GM12874 (cell line): ENCODE data around the gene PRR12.

Experiments
- TF ChIP-seq, protein P1 (sequence below): IDR thresholded peaks from 2 replicates; pipeline ENCODE4 v1.5.1; 2011; ENCODE audit warnings: low read depth, mild to moderate bottlenecking, control low read depth, low read length, moderate library complexity; ENCODE audit not compliant: insufficient read depth

Gene PRR12

DNA sequence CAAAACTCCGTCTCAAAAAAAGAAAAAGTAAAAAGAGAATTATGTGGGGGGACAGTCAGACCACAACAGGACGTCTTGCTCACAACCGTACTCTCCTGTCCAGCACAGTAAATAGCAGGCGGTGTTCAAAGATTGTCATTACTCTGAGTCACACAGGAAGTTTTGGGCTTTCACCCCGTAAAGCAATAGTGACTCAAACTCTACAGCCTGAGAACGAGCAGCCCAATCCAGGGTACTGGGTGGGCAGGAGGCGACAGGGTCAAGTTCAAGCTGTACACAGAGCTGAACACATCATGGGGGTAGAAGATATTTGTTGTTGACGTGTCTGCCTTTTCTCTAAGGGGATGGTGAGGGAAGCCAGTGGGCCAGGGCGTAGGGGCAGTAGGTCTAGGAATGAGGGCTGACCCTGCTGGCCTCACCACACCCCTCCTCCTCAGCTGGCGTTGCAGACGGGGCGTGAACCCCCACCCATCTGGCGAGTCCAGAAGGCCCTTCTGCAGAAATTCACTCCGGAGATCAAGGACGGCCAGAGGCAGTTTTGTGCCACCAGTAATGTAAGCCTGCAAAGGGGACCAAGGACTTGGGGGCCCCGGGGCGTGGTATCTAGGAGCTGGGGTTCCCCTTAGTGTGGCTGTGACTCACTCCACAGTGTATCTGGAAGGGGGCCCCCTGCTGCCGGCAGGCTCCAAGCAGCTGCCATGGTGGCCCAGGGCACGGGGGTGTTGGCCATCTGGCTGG lies 23.3 kb downstream of the PRR12 start:
- TF ChIP-seq, protein P1, sequence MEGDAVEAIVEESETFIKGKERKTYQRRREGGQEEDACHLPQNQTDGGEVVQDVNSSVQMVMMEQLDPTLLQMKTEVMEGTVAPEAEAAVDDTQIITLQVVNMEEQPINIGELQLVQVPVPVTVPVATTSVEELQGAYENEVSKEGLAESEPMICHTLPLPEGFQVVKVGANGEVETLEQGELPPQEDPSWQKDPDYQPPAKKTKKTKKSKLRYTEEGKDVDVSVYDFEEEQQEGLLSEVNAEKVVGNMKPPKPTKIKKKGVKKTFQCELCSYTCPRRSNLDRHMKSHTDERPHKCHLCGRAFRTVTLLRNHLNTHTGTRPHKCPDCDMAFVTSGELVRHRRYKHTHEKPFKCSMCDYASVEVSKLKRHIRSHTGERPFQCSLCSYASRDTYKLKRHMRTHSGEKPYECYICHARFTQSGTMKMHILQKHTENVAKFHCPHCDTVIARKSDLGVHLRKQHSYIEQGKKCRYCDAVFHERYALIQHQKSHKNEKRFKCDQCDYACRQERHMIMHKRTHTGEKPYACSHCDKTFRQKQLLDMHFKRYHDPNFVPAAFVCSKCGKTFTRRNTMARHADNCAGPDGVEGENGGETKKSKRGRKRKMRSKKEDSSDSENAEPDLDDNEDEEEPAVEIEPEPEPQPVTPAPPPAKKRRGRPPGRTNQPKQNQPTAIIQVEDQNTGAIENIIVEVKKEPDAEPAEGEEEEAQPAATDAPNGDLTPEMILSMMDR: no peak

- TF ChIP-seq, protein P1: no peak
Observed at GRCh38 chr19:49615861-49616260, 24.9 kb downstream of the PRR12 start.

DNA sequence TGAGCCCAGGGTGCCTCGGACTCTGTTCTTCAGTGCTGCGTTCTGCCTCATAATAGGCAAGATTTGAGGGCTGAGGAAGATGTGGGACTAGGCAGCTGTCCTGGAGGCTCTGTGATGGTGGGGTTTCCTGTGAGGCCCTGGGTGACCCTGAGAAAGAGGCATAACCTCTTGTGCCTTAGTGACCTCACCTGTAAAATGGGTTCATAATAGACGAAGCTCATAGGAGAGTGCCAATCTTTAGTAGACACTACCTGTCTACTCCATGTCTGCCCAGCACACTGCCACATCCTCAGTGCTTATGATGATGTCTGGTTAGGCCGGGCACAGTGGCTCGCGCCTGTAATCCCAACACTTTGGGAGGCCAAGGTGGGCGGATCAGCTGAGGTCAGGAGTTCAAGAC lies 25.6 kb downstream of the PRR12 start:
- TF ChIP-seq, protein P1: no peak

GRCh38 chr19:49616945-49617344 lies 26.0 kb downstream of the PRR12 start:
- TF ChIP-seq, protein P1: no peak

DNA sequence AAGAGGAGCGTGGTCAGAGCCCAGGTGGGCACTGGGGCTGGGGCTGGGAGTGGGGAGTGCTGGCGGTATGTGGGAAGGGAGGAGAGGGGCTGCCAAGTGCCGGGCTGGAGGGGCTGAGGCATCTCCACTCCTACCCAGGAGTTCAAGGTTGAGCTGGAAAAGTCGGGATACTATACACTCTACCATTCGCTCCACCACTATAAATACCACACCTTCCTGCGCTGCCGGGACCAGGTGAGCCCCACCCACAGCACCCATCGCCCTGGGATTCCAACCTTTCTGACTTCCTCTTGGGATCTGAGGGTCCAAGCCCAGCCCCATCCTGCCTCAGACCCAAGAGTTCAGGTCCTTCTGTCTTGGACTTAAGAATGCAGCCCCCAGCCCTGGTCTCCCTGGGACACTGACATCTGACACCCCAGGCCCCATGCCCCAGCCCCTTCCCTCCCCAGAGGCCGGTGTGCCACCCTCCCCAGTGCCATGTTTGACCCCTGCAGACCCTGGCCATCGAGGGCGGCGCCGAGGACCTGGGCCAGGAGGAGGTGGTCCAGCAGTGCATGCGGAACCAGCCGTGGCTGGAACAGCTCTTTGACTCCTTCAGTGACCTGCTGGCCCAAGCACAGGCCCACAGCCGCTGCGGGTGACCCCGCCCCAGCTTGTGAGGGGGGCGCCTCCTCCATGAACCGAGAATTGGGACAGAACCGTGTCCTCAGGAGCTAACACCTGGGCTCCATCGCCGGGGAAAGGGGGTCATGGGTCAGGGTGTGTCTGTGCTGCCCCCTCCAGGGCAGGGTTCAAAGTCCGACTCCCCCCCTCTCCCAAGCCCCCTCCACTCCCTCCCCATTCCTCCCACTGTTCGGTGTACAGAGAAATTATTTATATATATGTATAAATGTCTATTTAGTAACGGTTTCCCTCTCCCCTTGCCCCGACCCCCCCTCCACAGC lies 34.3 kb downstream of the PRR12 start:
- TF ChIP-seq, protein P1: no peak

DNA sequence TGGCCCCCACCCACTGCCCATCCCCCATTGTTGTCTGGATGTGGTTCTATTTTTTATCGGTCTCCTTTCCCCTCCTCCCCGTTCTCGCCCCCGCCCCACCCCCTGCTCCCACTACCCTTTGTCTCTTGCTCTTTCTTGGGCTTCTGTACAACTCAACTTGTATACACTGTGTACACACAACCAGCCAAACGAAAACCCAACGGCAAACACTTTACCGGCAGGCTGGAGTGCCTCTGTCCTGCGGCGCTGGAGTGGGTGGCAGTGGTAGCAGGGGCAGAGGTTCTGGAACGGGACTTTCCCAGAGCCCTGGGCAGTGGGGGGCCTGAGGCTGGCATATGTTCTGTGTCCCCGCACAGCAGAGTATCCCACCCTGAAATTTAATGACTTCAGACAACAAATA lies 35.2 kb downstream of the PRR12 start:
- TF ChIP-seq, protein P1: no peak

- TF ChIP-seq, protein P1: no peak
Observed at GRCh38 chr19:49629659-49630058, 38.7 kb downstream of the PRR12 start.
